HepG2 (cell line): ENCODE data around the gene PM20D1. TPM values are rescaled to one million over a fixed set of nuclear protein-coding genes. Genes with fewer than 3 reads are reported as not detected.

Experiments
- ASH2L ChIP-seq: fragments of 300-600, 200-600 bp; sonication (generic); IDR thresholded peaks from 2 replicates; pipeline ENCODE4 v1.7.0; 2017; ENCODE audit warnings: low read depth, mild to moderate bottlenecking, moderate library complexity, mixed read lengths, low read length; ENCODE audit not compliant: insufficient read length
- ATF7 ChIP-seq, 2 experiments: fragments of 450-650 bp in 1 of 2; sonication (generic) in 1 of 2; formaldehyde crosslinking in 1 of 2; IDR thresholded peaks; 2 replicates each; pipeline versions ENCODE4 v1.4.0 to v1.6.1; 2016 to 2020; ENCODE audit warnings: antibody characterized with exemption in 1 of 2, mild to moderate bottlenecking in 1 of 2, missing genetic modification reagents in 1 of 2
- CHD2 ChIP-seq: IDR thresholded peaks from 2 replicates; pipeline ENCODE4 v1.6.1; 2011; ENCODE audit warnings: low read depth, low read length, improper control_type of control experiment
- HOXD1 ChIP-seq: sonication (generic); formaldehyde crosslinking; IDR thresholded peaks from 2 replicates; pipeline ENCODE4 v1.5.0; 2020; ENCODE audit warnings: missing genetic modification reagents
- MAZ ChIP-seq, 2 experiments: sonication (generic) in 1 of 2; formaldehyde crosslinking in 1 of 2; IDR thresholded peaks; 2 replicates each; pipeline versions ENCODE4 v1.5.0 to v1.6.1; 2012 to 2020; ENCODE audit warnings: low read depth in 2 of 2, mild to moderate bottlenecking in 2 of 2, borderline replicate concordance in 1 of 2, improper control_type of control experiment in 1 of 2, low read length in 1 of 2, missing genetic modification reagents in 1 of 2, moderate library complexity in 1 of 2
- MEIS1 ChIP-seq: sonication (generic); formaldehyde crosslinking; IDR thresholded peaks from 2 replicates; pipeline ENCODE4 v1.9.0; 2021; ENCODE audit warnings: mild to moderate bottlenecking, missing genetic modification reagents, moderate library complexity, borderline replicate concordance
- MTA1 ChIP-seq: sonication (generic); formaldehyde crosslinking; IDR thresholded peaks from 2 replicates; pipeline ENCODE4 v1.4.0; 2020; ENCODE audit warnings: missing genetic modification reagents, mild to moderate bottlenecking, borderline replicate concordance
- POGZ ChIP-seq: sonication (generic); formaldehyde crosslinking; IDR thresholded peaks from 2 replicates; pipeline ENCODE4 v1.4.0; 2020; ENCODE audit warnings: mild to moderate bottlenecking, missing genetic modification reagents
- REPIN1 ChIP-seq: sonication (generic); formaldehyde crosslinking; IDR thresholded peaks from 2 replicates; pipeline ENCODE4 v1.8.0; 2022; ENCODE audit warnings: missing genetic modification reagents, low read depth, mild to moderate bottlenecking, borderline replicate concordance
- TAF15 ChIP-seq: fragments of 200-400 bp; formaldehyde crosslinking; IDR thresholded peaks from one replicate; pipeline ENCODE4 v1.6.1; 2018; ENCODE audit warnings: mild to moderate bottlenecking, low read depth, low read length; ENCODE audit not compliant: poor library complexity, severe bottlenecking
- TCF12 ChIP-seq, 2 experiments: fragments of 450-650 bp in 1 of 2; sonication (generic) in 1 of 2; formaldehyde crosslinking in 1 of 2; IDR thresholded peaks; 2 replicates each; pipeline versions ENCODE4 v1.6.1 to v1.8.0; 2017 to 2022; ENCODE audit warnings: antibody characterized with exemption in 1 of 2, mild to moderate bottlenecking in 1 of 2, missing genetic modification reagents in 1 of 2, moderate library complexity in 1 of 2
- ZFP37 ChIP-seq: sonication (generic); formaldehyde crosslinking; IDR thresholded peaks from 2 replicates; pipeline ENCODE4 v1.4.0; 2020; ENCODE audit warnings: missing genetic modification reagents, borderline replicate concordance
- ZMYM4 ChIP-seq: sonication (generic); formaldehyde crosslinking; IDR thresholded peaks from 2 replicates; pipeline ENCODE4 v1.8.1; 2023; ENCODE audit warnings: mild to moderate bottlenecking, missing genetic modification reagents
- ZNF207 ChIP-seq: fragments of 450-650 bp; IDR thresholded peaks from 2 replicates; pipeline ENCODE4 v1.6.1; 2016; ENCODE audit warnings: antibody characterized with exemption, borderline replicate concordance
- ZNF282 ChIP-seq: fragments of 450-650 bp; IDR thresholded peaks from 2 replicates; pipeline ENCODE4 v1.6.1; 2018; ENCODE audit not compliant: partially characterized antibody
- ZNF329 ChIP-seq: sonication (generic); formaldehyde crosslinking; IDR thresholded peaks from 2 replicates; pipeline ENCODE4 v1.9.0; 2021; ENCODE audit warnings: low read depth, mild to moderate bottlenecking, missing genetic modification reagents
- ZNF460 ChIP-seq: sonication (generic); formaldehyde crosslinking; IDR thresholded peaks from 2 replicates; pipeline ENCODE4 v1.5.1; 2020; ENCODE audit warnings: missing genetic modification reagents, mild to moderate bottlenecking, borderline replicate concordance
- ZNF572 ChIP-seq: sonication (generic); formaldehyde crosslinking; IDR thresholded peaks from 2 replicates; pipeline ENCODE4 v1.5.1; 2020; ENCODE audit warnings: mild to moderate bottlenecking, missing genetic modification reagents
- ZSCAN20 ChIP-seq: sonication (generic); formaldehyde crosslinking; IDR thresholded peaks from 2 replicates; pipeline ENCODE4 v1.4.0; 2020; ENCODE audit warnings: missing genetic modification reagents, mild to moderate bottlenecking, borderline replicate concordance
- polyA plus RNA-seq, 8 experiments: library from polyadenylated mRNA; depleted of rRNA in 3 of 8; stranded (reverse) in 7 of 8; unstranded in 1 of 8; fragments of >200 nt; fragmentation: Illumina TruSeq in 4 of 8; extraction: Trizol in 4 of 8; gene quantifications; 2 replicates each; pipeline versions ENCODE4 v1.2.1 to v1.2.3, GENCODE V29; 2011 to 2016; ENCODE audit warnings: low read depth in 4 of 8, missing spikeins in 1 of 8, mixed read lengths in 1 of 8; ENCODE audit not compliant: insufficient read depth in 1 of 8
- total RNA-seq, 5 experiments: library from RNA; depleted of rRNA; stranded (reverse); fragments of >200 nt; fragmentation: Illumina TruSeq; extraction: Trizol; gene quantifications; 2 replicates each; pipeline ENCODE4 v1.2.3, GENCODE V29; 2016; ENCODE audit warnings: low read depth in 1 of 5
- TF ChIP-seq, protein P1 (sequence below): sonication (generic); formaldehyde crosslinking; IDR thresholded peaks from 2 replicates; pipeline ENCODE4 v1.4.0; 2020; ENCODE audit warnings: mild to moderate bottlenecking, missing genetic modification reagents, borderline replicate concordance
- TF ChIP-seq, protein P2 (sequence below): sonication (generic); formaldehyde crosslinking; IDR thresholded peaks from 2 replicates; pipeline ENCODE4 v1.8.0; 2022; ENCODE audit warnings: low read depth, missing genetic modification reagents
- TF ChIP-seq, protein P3 (sequence below): sonication (generic); formaldehyde crosslinking; IDR thresholded peaks from 2 replicates; pipeline ENCODE4 v1.4.0; 2020; ENCODE audit warnings: missing genetic modification reagents

PM20D1 gene
- total and polyA plus RNA-seq, 2 of the 13 experiments (the other 11 are each of a cell fraction or from before 2014, with no cell fraction given), result not detected

DNA sequence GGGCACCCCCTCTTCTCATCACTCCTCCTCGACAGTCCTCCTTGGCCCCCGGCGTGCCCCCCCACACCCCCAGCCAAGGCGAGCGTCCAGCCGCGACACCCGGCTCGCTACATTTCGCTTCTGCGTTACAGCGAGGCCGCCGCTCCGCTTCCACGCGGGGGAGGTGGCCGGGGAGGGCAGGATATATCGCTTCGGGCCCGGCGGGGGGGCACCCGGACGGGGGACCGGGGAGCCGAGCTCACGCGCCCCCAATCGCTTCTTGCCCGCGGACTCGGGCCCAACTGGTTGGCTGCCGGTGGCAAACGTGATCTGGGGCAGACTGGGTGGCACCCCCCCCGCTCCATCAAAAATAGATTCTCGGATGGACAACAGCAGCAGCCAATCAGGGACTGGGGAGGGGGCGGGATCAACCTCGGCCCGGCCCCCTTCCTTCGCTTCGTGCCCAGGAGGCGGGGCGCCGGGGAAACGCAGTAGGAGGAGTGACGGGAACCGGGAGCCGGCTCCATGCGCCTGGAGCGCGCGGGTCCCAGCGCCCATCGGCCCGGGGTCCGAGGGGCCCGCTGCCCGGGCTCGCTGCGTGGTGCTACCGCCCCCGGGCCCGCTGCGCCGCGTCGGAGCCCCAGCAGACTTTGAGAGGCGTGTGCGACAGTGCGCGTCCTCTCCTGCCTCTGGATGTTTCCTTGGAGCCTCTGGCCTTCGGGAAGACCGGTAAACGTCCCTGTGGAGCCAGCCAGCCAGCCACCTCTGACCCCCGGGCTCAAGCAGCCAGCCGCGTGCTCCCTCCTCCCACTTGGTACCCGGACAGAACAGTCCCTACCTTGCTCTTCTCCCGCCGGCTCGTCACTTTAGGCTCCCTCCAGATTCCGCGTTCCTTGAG, 36.8 kb downstream of the PM20D1 start, which contains the start of gene SLC41A1 (continued):
- peak; percentile 12; the same call in 1 of the 2 replicates for TF ChIP-seq MTA1 (CRISPR knock-in tag)
- TF ChIP-seq CHD2, result no peak
- no peak for TF ChIP-seq TAF15
- TF ChIP-seq, protein P1, sequence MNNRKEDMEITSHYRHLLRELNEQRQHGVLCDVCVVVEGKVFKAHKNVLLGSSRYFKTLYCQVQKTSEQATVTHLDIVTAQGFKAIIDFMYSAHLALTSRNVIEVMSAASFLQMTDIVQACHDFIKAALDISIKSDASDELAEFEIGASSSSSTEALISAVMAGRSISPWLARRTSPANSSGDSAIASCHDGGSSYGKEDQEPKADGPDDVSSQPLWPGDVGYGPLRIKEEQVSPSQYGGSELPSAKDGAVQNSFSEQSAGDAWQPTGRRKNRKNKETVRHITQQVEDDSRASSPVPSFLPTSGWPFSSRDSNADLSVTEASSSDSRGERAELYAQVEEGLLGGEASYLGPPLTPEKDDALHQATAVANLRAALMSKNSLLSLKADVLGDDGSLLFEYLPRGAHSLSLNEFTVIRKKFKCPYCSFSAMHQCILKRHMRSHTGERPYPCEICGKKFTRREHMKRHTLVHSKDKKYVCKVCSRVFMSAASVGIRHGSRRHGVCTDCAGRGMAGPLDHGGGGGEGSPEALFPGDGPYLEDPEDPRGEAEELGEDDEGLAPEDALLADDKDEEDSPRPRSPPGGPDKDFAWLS (CRISPR knock-in tag), result no peak
- TF ChIP-seq ZSCAN20, result 0 out of 2 replicates have a peak, but pooled peaks have one; percentile 45
- TF ChIP-seq ZFP37 (CRISPR knock-in tag), result no peak
- no peak for TF ChIP-seq ZNF207
- TF ChIP-seq ZNF282, result no peak
- 0 out of 2 replicates have a peak, but pooled peaks have one; percentile 49 for TF ChIP-seq ZMYM4 (CRISPR knock-in tag)
- TF ChIP-seq, protein P2, sequence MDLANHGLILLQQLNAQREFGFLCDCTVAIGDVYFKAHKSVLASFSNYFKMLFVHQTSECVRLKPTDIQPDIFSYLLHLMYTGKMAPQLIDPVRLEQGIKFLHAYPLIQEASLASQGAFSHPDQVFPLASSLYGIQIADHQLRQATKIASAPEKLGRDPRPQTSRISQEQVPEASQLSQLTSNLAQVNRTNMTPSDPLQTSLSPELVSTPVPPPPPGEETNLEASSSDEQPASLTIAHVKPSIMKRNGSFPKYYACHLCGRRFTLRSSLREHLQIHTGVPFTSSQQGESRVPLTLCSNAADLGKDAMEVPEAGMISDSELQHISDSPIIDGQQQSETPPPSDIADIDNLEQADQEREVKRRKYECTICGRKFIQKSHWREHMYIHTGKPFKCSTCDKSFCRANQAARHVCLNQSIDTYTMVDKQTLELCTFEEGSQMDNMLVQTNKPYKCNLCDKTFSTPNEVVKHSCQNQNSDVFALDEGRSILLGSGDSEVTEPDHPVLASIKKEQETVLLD (CRISPR knock-in tag), result 0 out of 2 replicates have a peak, but pooled peaks have one; percentile 29
- peak; percentile 57; the same call in 1 of the 2 replicates for TF ChIP-seq MEIS1 (CRISPR knock-in tag)
- TF ChIP-seq POGZ, result no peak
- TF ChIP-seq ZNF329 (CRISPR knock-in tag), result 0 out of 2 replicates have a peak, but pooled peaks have one; percentile 45
- no peak for TF ChIP-seq REPIN1 (CRISPR knock-in tag)
- TF ChIP-seq, protein P3, sequence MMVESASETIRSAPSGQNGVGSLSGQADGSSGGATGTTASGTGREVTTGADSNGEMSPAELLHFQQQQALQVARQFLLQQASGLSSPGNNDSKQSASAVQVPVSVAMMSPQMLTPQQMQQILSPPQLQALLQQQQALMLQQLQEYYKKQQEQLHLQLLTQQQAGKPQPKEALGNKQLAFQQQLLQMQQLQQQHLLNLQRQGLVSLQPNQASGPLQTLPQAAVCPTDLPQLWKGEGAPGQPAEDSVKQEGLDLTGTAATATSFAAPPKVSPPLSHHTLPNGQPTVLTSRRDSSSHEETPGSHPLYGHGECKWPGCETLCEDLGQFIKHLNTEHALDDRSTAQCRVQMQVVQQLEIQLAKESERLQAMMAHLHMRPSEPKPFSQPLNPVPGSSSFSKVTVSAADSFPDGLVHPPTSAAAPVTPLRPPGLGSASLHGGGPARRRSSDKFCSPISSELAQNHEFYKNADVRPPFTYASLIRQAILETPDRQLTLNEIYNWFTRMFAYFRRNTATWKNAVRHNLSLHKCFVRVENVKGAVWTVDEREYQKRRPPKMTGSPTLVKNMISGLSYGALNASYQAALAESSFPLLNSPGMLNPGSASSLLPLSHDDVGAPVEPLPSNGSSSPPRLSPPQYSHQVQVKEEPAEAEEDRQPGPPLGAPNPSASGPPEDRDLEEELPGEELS (CRISPR knock-in tag), result no peak; the same call in 1 of the 2 replicates
- TF ChIP-seq HOXD1 (CRISPR knock-in tag), result no peak
- TF ChIP-seq ASH2L, result no peak
- no peak for TF ChIP-seq TCF12 (IDR thresholded peaks at IDR 0.05)
- TF ChIP-seq TCF12 (CRISPR knock-in tag; IDR thresholded peaks at IDR 0.05), result no peak
- 0 out of 2 replicates have a peak, but pooled peaks have one; percentile 16 for TF ChIP-seq MAZ (IDR thresholded peaks at IDR 0.05; ENCODE audit: borderline replicate concordance, low read depth, low read length)
- no peak for TF ChIP-seq MAZ (CRISPR knock-in tag; IDR thresholded peaks at IDR 0.05; ENCODE audit: low read depth)
- TF ChIP-seq ZNF572 (CRISPR knock-in tag), result no peak
- no peak for TF ChIP-seq ZNF460 (CRISPR knock-in tag)
- no peak for TF ChIP-seq ATF7 (IDR thresholded peaks at IDR 0.05)
- no peak for TF ChIP-seq ATF7 (CRISPR knock-in tag; IDR thresholded peaks at IDR 0.05)
